NCI-H748 treated with DMSO at 0.1 percent for 48 hours (cell line): ENCODE measurements around the gene DLG5.

Experiments used
- DNase-seq: peaks from one replicate; lab custom pipeline; 2025; lab: John Stamatoyannopoulos, UW

Gene DLG5

DNA sequence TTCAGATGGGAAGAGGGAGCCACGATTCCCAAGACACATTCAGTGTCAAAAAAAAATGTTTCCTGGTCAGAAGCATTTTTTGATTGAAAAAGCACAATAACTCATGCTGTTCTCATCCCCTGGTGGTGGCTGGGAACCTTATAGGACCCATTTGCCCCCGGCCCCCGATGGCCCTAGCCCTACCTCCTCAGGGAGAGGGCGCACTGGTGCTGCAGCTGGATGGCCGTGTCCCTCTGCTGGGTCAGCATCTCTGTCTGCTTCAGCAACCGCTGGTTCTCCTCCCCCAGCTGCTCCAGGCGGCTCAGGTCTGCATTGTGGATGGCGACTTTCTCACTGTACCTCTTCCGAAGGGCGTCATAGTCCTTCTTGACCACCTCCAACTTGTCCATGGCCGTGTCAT lies 83.3 kb downstream of the DLG5 start:
- no peak for DNase-seq

DNA sequence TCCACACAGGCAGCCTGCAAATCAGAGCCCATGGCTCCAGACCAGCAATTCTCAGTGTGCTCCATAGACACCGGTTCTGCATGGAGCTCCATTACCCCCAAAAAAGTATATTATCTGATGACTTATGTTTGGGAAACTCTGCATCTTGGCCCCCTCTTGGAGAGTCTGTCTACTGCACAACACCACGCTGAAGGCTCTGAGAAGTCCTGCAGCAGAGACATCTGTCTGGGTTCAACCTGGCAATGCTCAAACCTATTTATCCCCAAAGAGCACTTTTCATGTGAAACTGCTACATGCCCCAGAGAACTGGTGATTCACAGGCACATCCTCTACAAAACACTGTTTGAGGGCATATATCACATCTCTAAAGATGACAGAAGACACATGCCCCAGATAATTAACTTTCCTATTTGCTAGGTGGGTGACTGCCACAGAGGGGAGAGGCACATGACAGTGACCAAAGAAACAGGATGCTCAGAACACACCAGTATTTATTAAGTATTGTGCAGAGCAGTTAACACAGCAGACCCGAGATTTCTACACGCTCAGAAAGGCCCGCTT lies 83.8 kb downstream of the DLG5 start:
- DNase-seq, result no peak

DNA sequence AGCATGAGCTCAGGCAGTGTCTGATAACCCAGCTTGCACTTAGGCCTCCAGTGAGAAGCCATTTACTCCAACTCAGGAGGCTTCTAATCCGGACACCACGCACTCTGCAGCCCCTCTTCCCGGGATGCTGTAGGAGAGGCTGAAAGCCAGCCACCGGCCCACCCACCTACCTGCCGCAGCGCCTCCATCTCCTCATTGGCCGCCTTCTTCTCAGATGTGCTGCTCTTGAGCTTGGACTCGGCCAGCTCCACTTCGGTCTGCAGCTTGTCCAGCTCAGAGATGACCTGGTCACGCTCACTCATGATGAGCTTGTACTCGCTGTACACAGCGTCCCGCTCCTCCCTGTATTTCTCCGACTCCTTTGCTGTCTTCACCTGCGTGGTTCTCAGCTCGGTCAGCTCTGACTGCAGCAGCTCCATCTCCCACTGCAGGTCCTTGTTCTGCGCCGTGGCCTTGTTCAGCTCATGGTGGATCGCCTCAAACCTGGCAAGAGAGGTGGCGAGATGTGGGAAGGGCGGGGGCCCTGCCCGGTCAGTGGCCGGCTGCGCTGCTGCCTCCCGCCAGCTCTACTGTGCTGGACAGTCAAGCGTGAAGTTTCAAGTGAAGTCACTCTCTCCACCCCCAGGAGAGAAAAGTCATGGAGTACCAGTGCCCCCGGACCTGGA lies 84.7 kb downstream of the DLG5 start:
- DNase-seq, result no peak

DNA sequence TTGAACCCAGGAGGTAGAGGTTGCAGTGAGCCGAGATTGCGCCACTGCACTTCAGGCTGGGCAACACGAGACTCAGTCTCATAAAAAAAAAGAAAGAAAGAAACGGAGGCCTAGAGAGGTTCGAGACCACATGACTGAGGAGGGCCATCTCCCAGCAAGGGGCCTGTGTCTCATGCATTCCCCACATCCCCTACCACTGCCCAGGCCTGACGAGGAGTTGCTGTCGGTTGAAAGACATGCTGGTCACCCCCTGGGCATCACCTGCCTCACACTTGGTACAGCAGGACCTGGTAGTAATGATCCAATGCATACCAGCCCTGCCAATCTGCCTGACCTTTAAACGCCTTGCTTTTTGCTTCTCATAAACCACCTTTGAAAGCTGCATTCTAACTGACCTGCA lies 85.9 kb downstream of the DLG5 start:
- DNase-seq, result no peak

DNA sequence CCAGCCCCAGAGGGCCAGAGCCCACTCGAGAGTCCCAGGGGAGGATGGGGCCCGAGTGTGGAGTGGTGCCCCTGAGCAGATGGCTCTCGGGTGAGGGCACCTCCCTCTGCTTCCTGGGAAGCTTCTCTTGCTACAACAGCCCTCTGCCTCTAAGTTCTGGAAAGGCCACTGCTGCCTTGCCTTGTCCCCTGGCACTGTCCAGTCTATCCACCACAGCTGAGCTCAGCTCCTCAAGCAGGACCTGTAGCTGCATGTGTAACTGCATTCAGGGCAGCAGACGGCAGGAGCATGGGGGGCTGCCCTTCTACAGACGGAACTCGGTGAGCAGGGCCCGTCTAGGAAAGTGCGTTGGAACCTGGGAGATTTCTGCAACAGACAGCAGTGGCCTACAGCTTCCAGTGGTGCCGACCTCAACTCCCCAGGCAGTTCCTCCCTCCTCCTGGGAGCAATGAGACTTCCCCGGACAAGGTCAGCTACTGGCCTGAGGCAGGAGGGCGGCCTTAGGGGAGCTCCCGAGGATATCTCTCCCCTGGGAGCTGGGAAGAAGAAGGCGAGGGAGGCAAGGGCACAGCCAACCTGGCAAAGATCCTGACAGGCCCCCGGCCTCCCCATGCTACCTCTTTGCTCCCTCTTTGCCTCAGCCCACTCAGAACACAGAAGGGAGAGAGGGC lies 88.5 kb downstream of the DLG5 start:
- DNase-seq, result no peak

DNA sequence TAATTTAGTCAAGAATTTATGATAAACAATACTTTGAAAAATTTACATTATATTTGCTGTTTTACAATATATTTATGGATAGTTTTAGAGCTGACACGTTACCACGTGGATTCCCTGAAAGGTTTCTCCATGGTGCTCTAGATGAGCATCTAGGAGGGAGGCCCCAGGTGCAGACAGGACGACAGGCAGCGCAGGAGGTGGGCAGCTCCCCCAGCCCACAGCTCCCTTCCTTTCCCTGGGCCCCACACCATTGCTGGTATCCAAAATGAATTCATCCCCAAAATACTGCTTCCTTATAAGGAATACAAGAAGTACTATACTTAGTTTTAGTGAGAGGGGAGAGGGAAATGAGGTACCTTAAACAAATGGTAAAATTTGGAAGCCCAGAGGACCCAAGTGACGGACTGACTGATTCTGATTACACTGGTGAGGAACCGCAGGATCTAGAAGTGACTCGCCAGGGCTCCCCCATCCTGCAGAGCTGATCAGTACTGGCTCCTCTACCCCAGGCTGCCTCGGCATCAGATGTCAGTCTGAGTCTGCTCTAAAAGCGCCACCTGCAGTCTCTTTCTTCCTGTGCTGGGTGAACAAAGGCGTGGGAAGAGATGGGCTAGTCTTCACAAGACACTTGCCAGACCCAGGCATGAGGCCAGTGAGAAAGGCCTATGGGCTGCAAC lies 89.2 kb downstream of the DLG5 start:
- DNase-seq, result no peak

DNA sequence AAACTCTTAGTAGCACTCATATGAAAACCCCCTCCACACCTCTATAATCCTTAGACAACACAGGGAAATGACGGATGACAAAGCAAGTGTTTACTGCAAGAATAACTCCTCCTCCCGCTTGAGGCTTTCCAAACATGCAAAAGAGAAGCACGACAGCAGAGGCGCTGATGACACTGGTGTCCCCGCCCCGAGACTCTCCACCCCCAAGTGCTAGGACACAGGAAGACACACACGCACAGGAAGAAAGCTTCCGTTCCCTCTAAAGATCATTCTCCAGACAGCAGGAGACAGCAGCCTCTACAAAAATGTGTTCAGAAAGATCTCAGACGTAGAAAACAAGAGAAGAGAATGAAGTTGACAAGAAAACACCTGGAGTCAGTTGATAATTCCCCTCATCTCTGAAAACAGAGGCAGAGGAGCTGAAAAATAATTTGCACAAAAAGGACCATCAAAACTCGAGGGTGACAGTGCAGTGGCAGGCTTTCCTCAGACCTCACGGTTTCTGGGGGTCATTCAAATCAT lies 90.2 kb downstream of the DLG5 start:
- no peak for DNase-seq

DNA sequence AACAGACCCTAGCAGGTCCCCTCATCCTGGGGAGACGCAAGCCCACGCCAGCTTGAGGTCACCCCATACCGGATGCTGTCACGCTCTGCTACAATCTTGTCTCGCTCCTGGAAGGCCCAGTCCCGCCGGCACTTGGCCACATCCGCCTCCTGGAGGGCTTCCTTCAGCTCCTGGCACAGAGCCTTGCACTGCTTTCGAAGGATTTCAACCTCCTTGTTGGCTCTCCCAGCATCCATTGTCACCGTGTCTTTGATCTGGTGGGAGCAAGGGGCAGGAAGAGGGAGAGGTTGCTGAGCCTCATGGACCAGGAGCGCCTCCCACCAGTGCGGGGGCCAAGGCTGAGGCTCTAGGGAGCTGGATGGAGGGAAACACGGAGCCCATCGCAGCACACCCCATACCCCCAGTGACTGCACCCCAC lies 90.9 kb downstream of the DLG5 start:
- DNase-seq, result no peak

- DNase-seq, result no peak
Measured at GRCh38 chr10:77834943-77835668, 91.4 kb downstream of the DLG5 start.

DNA sequence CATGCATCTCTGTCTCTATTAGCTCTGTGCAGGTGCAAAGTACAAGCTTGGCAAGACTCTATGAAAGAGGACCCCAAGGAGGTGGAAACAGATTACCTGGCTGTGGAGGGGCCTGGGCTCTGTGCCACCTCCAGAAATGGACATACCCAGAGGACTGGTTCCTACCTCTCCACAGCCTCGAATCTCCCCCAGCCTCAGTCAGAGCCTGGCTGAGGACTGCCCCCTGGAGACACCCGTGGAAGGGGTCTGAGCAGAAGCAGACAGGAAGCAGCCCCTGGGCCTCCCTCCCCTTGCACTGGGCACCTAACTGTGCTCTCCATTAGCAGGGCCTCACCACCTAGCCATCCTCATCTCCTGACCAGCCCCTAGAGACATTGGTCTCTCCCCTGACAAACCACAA lies 92.0 kb downstream of the DLG5 start:
- no peak for DNase-seq

- DNase-seq, result no peak
Measured at GRCh38 chr10:77833792-77834191, 92.8 kb downstream of the DLG5 start.

GRCh38 chr10:77833225-77833624 lies 93.3 kb downstream of the DLG5 start:
- no peak for DNase-seq

- no peak for DNase-seq
Measured at GRCh38 chr10:77832238-77832637, 94.3 kb downstream of the DLG5 start.

DNA sequence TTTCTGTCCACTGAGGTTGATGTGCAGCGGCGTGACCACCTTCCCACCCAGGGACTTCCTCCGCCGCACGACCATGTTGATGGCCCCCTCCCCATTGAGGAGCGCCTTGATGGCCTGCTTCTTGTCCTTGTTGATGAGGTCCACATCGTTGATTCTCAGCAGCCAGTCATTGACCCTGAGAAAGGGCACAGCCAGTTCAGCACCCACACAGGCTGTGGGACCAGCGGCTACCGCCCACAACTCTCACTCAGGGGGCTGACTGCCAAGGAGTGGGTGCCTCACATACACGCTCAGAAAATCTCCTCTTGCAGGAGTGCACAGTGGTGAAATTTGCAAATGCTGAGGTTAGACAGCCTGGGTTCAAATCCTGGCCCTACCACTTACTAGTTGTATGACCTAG lies 97.2 kb downstream of the DLG5 start:
- no peak for DNase-seq

- no peak for DNase-seq
Measured at GRCh38 chr10:77828377-77828776, 98.2 kb downstream of the DLG5 start.

GRCh38 chr10:77827366-77827765 lies 99.2 kb downstream of the DLG5 start:
- DNase-seq, result no peak

GRCh38 chr10:77825965-77826364 lies 100.6 kb downstream of the DLG5 start:
- no peak for DNase-seq

- no peak for DNase-seq
Measured at GRCh38 chr10:77824908-77825307, 101.6 kb downstream of the DLG5 start.

GRCh38 chr10:77823811-77824542 lies 102.6 kb downstream of the DLG5 start:
- DNase-seq, result no peak

DNA sequence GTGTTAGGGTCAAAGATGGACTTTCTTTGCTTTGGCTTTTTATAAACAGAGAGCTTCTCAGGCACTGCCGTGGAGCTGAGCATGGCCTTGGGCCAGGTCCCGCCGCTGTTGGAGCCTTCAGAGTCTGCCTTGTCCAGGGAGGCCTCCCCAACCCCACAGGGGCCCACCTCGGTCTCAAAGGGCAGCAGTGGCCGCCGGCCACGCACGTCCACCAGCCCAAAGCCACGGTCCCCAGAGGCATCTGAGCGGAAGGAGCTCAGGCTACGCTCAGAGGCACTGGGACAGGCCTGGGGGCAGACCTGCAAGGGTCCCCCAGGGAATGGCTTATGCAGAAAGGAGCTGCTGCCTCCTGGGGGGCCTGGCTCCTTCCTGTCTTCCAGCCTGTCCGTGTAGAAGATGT lies 105.0 kb downstream of the DLG5 start:
- DNase-seq, result no peak

GRCh38 chr10:77821036-77821435 lies 105.5 kb downstream of the DLG5 start:
- DNase-seq, result no peak

DNA sequence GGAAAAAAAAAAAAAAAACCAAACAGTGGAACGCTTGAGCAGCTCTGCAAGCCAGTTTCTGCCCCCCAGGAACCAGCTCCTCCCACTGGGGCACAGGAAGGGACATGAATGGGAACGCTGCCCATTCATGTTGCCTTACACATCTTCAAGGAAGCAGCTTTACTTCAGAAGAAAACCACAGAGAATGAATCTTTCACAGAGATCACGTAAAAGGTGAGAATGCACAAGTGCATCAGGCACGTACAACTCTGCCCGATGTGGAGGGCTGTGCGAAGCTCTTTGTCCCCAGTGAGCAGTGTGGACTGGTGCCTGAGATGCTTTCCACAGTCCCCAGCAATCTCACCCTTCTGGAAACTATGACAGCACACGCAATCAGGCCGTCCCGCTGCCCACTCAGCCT lies 106.2 kb downstream of the DLG5 start:
- DNase-seq, result no peak
